ENCODE data around the gene CCDC198. TPM values are rescaled to one million over a fixed set of nuclear protein-coding genes. Genes with fewer than 3 reads are reported as not detected.

The CCDC198 gene, protein sequence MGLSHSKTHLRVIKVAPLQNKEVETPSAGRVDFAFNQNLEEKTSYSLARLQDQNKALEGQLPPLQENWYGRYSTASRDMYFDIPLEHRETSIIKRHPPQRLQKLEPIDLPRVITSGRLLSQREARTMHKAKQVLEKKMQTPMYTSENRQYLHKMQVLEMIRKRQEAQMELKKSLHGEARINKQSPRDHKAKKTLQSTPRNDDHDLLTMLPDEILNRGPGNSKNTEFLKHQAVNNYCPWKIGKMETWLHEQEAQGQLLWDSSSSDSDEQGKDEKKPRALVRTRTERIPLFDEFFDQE
- 10.6 and 11.6 TPM in 2 replicates for polyA plus RNA-seq (2011; rRNA removed)
- 1.9 and 2.6 TPM in 2 replicates for polyA plus RNA-seq (2012; cell fraction: cytosol; rRNA removed)
- polyA plus RNA-seq (2012; cell fraction: nucleus; rRNA removed), result 6.6 and 11.7 TPM in 2 replicates
- polyA plus RNA-seq (2017; fragmentation: RNase III; extraction: RNeasy Plus Mini Kit Qiagen cat#74134 plus additional on column Dnase treatment), result 7.1 to 8.1 TPM (median 7.8 TPM) in 3 replicates
- 4.6 and 6.2 TPM in 2 replicates for polyA minus RNA-seq (2011; rRNA and poly(A)+ RNA removed)

GRCh38 chr14:57493467-57494181 is at the start of gene CCDC198:
Gene CCDC198, minus strand, starts transcription at chr14:57493857. Its CDS starts 142 bp downstream, at chr14:57493715.
- CTCF ChIA-PET, result interaction anchor here (0.7 to 1.5 kb wide), 2 partner anchors 10 to 377 kb away, joined by 3 read pairs; no protein-coding TSS in a partner anchor
- TF ChIP-seq POLR2A (IDR thresholded peaks at IDR 0.05; ENCODE audit: low read length) (no peak), NR3C1 (IDR thresholded peaks at IDR 0.05) (no peak), NPAS2 (CRISPR knock-in tag; IDR thresholded peaks at IDR 0.05; ENCODE audit: borderline replicate concordance) (no peak), HEYL (CRISPR knock-in tag; IDR thresholded peaks at IDR 0.05) (no peak), EHMT2 (IDR thresholded peaks at IDR 0.05; ENCODE audit: low read depth) (no peak), SREBF2 (IDR thresholded peaks at IDR 0.05) (no peak), RARB (CRISPR knock-in tag; IDR thresholded peaks at IDR 0.05) (no peak)
- H3K4me3 ChIP-seq, result peak within 1 kb of the TSS; percentile 31

GRCh38 chr14:57533214-57533613 is 39.6 kb upstream of the CCDC198 start:
- ChIA-PET CTCF (interaction anchor here (1.1 to 1.3 kb wide), 2 partner anchors 12 to 338 kb away, joined by 3 to 4 read pairs; no protein-coding TSS in a partner anchor), POLR2A (no interaction called here)
- DNase-seq (ENCODE audit: low read depth in 1 of 2, low spot score in 1 of 2) (peak; percentile 5 to 36), ATAC-seq (peak; percentile 43 to 44; a peak in 2 of 6 replicates), FAIRE-seq (peak; percentile 65)
- no peak overlapping the region for H3K4me2 ChIP-seq
- no peak overlapping the region for H3K4me3 ChIP-seq
- TF ChIP-seq SMC3 (IDR thresholded peaks at IDR 0.05), result peak; percentile 31; the same call in 1 of the 3 replicates
- no peak for TF ChIP-seq RFX5 (IDR thresholded peaks at IDR 0.05)
- TF ChIP-seq, protein P1, sequence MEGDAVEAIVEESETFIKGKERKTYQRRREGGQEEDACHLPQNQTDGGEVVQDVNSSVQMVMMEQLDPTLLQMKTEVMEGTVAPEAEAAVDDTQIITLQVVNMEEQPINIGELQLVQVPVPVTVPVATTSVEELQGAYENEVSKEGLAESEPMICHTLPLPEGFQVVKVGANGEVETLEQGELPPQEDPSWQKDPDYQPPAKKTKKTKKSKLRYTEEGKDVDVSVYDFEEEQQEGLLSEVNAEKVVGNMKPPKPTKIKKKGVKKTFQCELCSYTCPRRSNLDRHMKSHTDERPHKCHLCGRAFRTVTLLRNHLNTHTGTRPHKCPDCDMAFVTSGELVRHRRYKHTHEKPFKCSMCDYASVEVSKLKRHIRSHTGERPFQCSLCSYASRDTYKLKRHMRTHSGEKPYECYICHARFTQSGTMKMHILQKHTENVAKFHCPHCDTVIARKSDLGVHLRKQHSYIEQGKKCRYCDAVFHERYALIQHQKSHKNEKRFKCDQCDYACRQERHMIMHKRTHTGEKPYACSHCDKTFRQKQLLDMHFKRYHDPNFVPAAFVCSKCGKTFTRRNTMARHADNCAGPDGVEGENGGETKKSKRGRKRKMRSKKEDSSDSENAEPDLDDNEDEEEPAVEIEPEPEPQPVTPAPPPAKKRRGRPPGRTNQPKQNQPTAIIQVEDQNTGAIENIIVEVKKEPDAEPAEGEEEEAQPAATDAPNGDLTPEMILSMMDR (IDR thresholded peaks at IDR 0.05), result peak; percentile 32; the same call in 2 of the 3 replicates
- peak; percentile 40 to 62; a peak in 3 of 5 replicates for TF ChIP-seq RAD21 (conservative IDR thresholded peaks at IDR 0.05 in 1 of 2, IDR thresholded peaks at IDR 0.05 in 1 of 2)
- 78% methylated on average over 1 of the region's 1 CpG for WGBS (ENCODE audit: missing lambda C conversion rate)
- H3K4me1 ChIP-seq, result no peaks in the 10 kb centered on the region
- no peaks in the 10 kb centered on the region for H3K9me3 ChIP-seq
- H3K27ac ChIP-seq, result no peak overlapping the region

More at GRCh38 chr14:57493467-57494181, at the start of gene CCDC198:
- 1% methylated on average over 6 of the region's 6 CpGs for WGBS (ENCODE audit: missing lambda C conversion rate)
- POLR2A ChIA-PET, result no interaction called here
- peak; percentile 25 to 71 for DNase-seq (ENCODE audit: low read depth in 1 of 2, low spot score in 1 of 2)
- H3K27ac ChIP-seq, result peak within 1 kb of the TSS; percentile 71 to 87
- H3K4me1 ChIP-seq, result peaks cover 38% of the 10 kb centered on the region
- H3K9me3 ChIP-seq, result no peaks in the 10 kb centered on the region
- FAIRE-seq, result peak; percentile 93
- peak within 1 kb of the TSS; percentile 78 for H3K4me2 ChIP-seq
- ATAC-seq, result peak; percentile 83 to 94

DNA sequence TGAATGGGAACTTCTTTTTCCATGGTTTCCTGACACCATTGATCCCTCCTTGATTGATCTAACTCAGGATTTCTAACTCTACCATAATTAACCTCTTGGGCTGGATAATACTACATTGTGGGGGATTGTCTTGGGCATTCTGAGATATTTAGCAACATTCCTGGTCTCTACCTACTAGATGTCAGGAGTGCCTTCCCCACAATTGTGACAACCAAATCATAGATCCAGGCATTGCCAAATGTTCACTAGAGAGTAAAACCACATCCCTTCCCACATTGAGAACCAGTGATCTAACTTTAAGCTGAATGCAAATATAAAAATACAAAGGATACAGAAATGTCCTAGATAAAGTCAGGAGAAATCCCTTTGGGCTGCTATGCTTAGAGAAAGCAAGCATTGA is 36.9 kb upstream of the CCDC198 start:
- Histone ChIP-seq H3K27ac (no peak overlapping the region), H3K4me3 (no peak overlapping the region), H3K9me3 (no peaks in the 10 kb centered on the region), H3K4me2 (no peak overlapping the region), H3K4me1 (no peaks in the 10 kb centered on the region)
- FAIRE-seq (no peak), DNase-seq (ENCODE audit: low read depth in 1 of 2, low spot score in 1 of 2) (no peak), ATAC-seq (no peak)
- ChIA-PET POLR2A (no interaction called here), CTCF (no interaction called here)
- TF ChIP-seq PBX3 (IDR thresholded peaks at IDR 0.05) (no peak), SREBF2 (IDR thresholded peaks at IDR 0.05) (no peak)

DNA sequence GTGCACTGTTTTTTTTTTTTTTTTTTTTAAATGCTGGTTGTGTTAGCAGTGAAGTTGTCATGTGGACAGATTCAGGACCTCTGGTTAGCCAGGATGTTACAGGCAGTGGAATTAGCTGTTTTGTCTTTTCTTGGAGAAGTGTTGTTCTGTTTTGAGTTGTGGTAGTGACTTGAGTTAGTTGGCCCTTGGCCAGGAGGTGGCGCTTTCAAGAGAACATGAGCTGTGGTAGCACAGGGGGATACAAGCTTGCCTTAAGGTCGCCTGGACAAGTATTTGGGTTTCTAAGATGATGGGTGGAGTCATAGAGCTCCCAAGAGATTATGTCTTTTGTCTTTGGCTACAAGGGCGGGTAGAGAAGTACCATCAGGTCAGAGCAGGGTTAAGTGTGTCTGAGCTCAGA is 33.3 kb upstream of the CCDC198 start:
- H3K27ac ChIP-seq, result no peak overlapping the region
- WGBS (ENCODE audit: missing lambda C conversion rate), result 45% methylated on average over 3 of the region's 3 CpGs
- ATAC-seq (no peak), DNase-seq (ENCODE audit: low read depth in 1 of 2, low spot score in 1 of 2) (peak in 1 of 2 experiments; percentile 7), FAIRE-seq (no peak)
- no peaks in the 10 kb centered on the region for H3K9me3 ChIP-seq
- H3K4me1 ChIP-seq, result no peaks in the 10 kb centered on the region
- CTCF ChIA-PET, result interaction anchor here (0.6 to 2.4 kb wide), 3 partner anchors 11 to 101 kb away, joined by 3 to 6 read pairs (median 4); no protein-coding TSS in a partner anchor
- H3K4me2 ChIP-seq, result no peak overlapping the region
- POLR2A ChIA-PET, result no interaction called here
- TF ChIP-seq FOSL2 (IDR thresholded peaks at IDR 0.05) (no peak), FOSL2 (CRISPR knock-in tag; IDR thresholded peaks at IDR 0.05) (no peak), HEYL (CRISPR knock-in tag; IDR thresholded peaks at IDR 0.05) (no peak), HOXB5 (CRISPR knock-in tag; IDR thresholded peaks at IDR 0.05) (no peak), FOXS1 (CRISPR knock-in tag; IDR thresholded peaks at IDR 0.05) (no peak), EHMT2 (IDR thresholded peaks at IDR 0.05; ENCODE audit: low read depth) (no peak), POLR2A (IDR thresholded peaks at IDR 0.05; ENCODE audit: low read length) (no peak), JUNB (IDR thresholded peaks at IDR 0.05) (no peak)
- TF ChIP-seq, protein P1 (IDR thresholded peaks at IDR 0.05), result no peak
- TF ChIP-seq, protein P2, sequence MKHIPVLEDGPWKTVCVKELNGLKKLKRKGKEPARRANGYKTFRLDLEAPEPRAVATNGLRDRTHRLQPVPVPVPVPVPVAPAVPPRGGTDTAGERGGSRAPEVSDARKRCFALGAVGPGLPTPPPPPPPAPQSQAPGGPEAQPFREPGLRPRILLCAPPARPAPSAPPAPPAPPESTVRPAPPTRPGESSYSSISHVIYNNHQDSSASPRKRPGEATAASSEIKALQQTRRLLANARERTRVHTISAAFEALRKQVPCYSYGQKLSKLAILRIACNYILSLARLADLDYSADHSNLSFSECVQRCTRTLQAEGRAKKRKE (CRISPR knock-in tag; IDR thresholded peaks at IDR 0.05; ENCODE audit: low read depth), result no peak
- H3K4me3 ChIP-seq, result no peak overlapping the region

Measured in A549 (cell line).